Stimulated activated CD8-positive, alpha-beta memory T cell treated with anti-CD3 and anti-CD28 coated beads, Interleukin-12 subunit alpha, Interleukin-12 subunit beta, amount 100 ng/mL, for 4 hours (primary cell): ENCODE measurements around the gene NUB1.

Source experiments
- DNase-seq: peaks from one replicate; pipeline ENCODE4 v3.0.0-alpha.2; 2020; ENCODE audit warnings: low read depth

NUB1 gene

GRCh38 chr7:151345576-151346469 is 4.2 kb downstream of the NUB1 start:
- DNase-seq: no peak

- DNase-seq: no peak
Measured at GRCh38 chr7:151346470-151346769, 4.8 kb downstream of the NUB1 start.

- no peak for DNase-seq
Measured at GRCh38 chr7:151347200-151347599, 5.6 kb downstream of the NUB1 start.

GRCh38 chr7:151348970-151349369 is 7.4 kb downstream of the NUB1 start:
- DNase-seq: no peak

- DNase-seq: no peak
Measured at GRCh38 chr7:151349507-151349853, 7.9 kb downstream of the NUB1 start.

GRCh38 chr7:151351027-151351426 is 9.4 kb downstream of the NUB1 start:
- DNase-seq: peak; percentile 18

GRCh38 chr7:151351967-151352366 is 10.4 kb downstream of the NUB1 start:
- DNase-seq: peak; percentile 17

- DNase-seq: no peak
Measured at GRCh38 chr7:151352512-151352911, 10.9 kb downstream of the NUB1 start.

- DNase-seq: no peak
Measured at GRCh38 chr7:151361193-151361959, 19.8 kb downstream of the NUB1 start.

GRCh38 chr7:151363182-151363581 is 21.6 kb downstream of the NUB1 start:
- DNase-seq: no peak

- DNase-seq: no peak
Measured at GRCh38 chr7:151366166-151366879, 24.7 kb downstream of the NUB1 start.

- no peak for DNase-seq
Measured at GRCh38 chr7:151366880-151367222, 25.2 kb downstream of the NUB1 start.

GRCh38 chr7:151367284-151367683 is 25.7 kb downstream of the NUB1 start:
- no peak for DNase-seq

- DNase-seq: peak; percentile 57
Measured at GRCh38 chr7:151368136-151368571, 26.5 kb downstream of the NUB1 start.

GRCh38 chr7:151371266-151371665 is 29.7 kb downstream of the NUB1 start:
- no peak for DNase-seq

GRCh38 chr7:151372612-151373265 is 31.1 kb downstream of the NUB1 start:
- no peak for DNase-seq

- no peak for DNase-seq
Measured at GRCh38 chr7:151373599-151373998, 32.0 kb downstream of the NUB1 start.

GRCh38 chr7:151374139-151374538 is 32.5 kb downstream of the NUB1 start:
- DNase-seq: no peak

GRCh38 chr7:151374726-151375125 is 33.1 kb downstream of the NUB1 start:
- no peak for DNase-seq

- no peak for DNase-seq
Measured at GRCh38 chr7:151375530-151376217, 34.1 kb downstream of the NUB1 start.

- DNase-seq: no peak
Measured at GRCh38 chr7:151376218-151376902, 34.7 kb downstream of the NUB1 start.
